NCI-H2107 treated with DMSO at 0.1 percent for 48 hours (cell line): ENCODE data around the gene PIGM.

Source experiments
- DNase-seq: peaks from one replicate; lab custom pipeline; 2025; ENCODE audit not compliant: unreplicated experiment; lab: John Stamatoyannopoulos, UW

The PIGM gene

DNA sequence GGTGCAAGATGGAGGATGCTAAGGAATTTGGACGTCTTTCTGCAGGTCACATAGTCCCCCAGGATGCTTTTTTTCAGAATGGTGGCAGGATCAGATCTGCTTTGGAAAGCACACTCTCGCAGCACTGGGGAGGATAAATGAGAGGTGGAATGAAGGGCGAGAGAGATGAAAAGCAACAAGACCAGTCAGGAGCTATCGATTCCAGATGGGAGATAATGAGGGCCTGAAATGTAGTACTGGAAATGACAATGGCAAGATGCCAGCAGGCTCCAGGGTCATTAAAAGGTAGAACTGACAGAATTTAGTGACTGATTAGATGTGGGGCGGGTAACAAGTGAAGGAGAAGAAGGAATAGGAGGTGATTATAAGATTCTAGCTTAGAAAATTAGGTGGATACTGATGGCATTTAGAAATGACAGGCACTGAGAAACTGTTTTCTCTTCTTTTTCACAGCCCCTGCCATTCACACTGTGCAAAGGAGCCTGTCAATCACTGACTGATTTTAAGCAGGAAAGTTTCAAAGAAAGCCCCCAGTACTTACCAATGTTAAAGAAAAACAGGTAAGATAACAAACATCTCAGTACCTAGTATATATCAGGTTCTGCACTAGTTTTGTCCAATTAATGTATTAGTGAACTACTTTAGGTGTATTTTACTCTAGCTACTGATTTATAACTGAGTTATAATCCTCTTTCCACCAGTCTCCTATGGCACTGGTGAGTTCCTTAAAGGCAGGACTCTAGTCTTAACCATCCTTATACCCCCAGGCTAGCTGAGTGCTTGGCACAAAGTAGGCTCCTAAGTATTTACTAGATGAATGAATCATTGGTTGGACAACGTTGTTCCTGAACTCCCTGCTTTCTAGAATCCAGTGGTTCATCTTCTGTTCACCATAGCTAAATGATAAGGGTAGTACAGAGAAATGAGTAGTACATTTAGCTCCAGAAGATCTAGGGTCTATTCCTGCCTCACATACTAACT lies 9.2 kb downstream of the PIGM start:
- DNase-seq, result no peak

- no peak for DNase-seq
Observed at GRCh38 chr1:160021376-160022074, 10.3 kb downstream of the PIGM start.

DNA sequence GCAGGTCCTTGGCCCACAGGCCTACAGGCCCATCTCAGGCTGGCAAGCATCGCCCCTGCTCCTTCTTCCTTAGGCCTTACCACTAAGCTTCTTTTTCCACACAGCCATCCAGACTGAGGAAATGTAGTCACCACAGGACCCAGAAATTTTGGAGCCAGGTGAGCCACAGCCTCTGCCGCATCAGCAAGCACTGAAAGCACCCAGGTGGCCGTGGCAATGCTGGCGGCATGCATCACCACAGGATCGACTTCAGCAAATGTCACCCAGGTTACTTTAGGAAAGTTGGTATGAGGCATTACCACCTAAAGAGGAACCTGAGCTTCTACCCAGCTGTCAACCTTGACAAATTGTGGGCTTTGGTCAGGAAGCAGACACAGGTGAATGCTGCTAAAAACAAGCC lies 11.6 kb downstream of the PIGM start:
- DNase-seq, result no peak

DNA sequence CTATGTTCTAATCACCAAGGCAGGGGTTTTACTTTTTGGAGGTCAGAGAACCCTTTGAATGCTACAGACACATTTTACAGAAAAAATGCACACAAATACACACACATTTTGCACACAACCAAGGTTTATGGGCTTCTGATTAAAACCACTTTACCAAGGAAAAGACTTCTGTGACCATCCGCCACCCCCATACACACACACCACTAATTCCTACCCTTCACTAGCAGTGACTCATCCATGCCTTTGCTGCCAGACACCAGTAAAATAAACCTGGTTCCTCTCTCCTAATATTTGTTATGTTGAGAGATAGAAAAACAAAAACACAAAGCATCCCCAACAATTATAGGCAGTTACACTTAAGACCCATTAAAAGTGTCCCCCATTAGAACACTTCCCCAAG lies 12.9 kb downstream of the PIGM start:
- DNase-seq, result no peak

- no peak for DNase-seq
Observed at GRCh38 chr1:160018347-160018746, 13.4 kb downstream of the PIGM start.

DNA sequence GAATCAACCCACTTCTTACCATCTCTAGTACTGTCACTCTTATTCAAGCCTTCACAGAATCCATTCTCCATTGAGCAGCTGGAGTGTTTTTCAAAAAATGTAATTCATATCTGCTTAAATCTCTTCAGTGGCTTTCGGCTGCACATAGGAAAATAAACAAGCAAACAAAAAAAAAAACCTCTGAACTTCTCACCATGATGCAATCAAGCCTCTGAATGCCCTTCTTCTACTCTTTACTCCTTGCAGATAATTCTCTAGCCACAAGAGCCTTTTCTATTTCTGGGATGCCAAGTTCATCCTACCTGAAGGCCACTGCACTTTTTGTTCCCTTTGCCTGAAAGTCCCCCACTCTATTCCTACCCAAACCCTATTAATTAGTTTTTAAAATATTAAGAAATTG lies 14.2 kb downstream of the PIGM start:
- no peak for DNase-seq

- DNase-seq, result no peak
Observed at GRCh38 chr1:160011781-160012180, 20.0 kb downstream of the PIGM start.

DNA sequence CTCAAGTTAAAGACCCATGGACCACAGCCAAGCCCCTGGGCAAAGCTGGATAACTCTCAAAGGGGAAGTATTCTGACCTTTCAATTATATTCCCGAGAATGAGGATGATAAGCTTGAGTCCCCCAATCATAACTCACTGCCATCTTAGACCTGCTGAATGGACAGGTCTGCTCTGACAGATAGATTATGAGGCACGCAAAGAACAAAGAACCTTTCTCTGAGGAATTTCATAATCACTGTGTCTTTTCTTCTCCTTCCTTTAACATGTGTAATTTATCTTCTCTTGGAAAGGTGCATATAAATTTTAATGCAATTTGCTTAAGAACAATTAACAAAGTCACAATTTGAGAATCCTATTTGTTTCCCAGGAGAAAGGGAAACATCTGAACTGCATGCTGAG lies 22.0 kb downstream of the PIGM start:
- DNase-seq, result no peak

GRCh38 chr1:160009081-160009480 lies 22.7 kb downstream of the PIGM start:
- no peak for DNase-seq

GRCh38 chr1:160007577-160008200 lies 24.1 kb downstream of the PIGM start:
- peak; percentile 16 for DNase-seq

- peak; percentile 75 for DNase-seq
Observed at GRCh38 chr1:160006312-160006940, 25.4 kb downstream of the PIGM start.

GRCh38 chr1:160005070-160005469 lies 26.7 kb downstream of the PIGM start:
- DNase-seq, result no peak

DNA sequence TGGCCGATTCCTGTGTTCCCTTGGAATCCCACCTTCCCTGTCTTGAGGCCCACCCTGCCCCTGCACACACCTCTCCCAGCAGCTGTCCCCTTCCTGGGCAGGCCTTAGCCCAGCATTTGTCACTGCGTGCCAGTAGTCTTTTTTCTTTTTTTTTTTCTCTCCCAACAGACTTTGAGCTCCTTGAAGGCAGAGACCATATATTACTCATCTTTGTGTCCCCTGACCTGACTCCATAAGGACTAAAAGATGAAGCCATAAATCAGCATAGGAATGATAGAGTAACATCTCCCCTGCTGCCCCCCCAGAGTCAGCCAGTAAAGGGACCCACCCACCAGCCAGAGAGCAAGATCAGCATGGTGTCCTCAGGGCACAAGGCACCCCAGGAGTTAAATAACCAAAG lies 27.4 kb downstream of the PIGM start:
- no peak for DNase-seq

GRCh38 chr1:160004001-160004400 lies 27.8 kb downstream of the PIGM start:
- no peak for DNase-seq

DNA sequence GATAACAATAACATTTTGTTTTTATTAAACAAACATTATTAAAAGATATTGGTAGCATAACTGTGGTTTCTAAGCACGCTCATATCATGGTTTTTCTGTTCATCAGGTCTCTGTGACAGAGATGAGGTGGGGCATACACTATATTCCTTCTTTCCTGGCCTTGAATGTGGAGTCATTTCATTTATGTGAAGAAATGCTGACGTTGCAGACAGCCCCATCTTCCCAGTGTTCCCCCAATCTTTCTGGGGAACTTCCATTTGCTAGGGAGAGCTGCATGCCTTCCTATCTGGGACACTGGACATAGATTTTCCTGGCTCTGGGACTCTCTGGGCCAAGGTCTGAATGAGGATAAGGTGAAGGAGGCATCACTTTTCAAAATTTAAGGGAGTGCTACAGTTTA lies 30.4 kb downstream of the PIGM start:
- no peak for DNase-seq

- no peak for DNase-seq
Observed at GRCh38 chr1:159999204-159999603, 32.6 kb downstream of the PIGM start.

DNA sequence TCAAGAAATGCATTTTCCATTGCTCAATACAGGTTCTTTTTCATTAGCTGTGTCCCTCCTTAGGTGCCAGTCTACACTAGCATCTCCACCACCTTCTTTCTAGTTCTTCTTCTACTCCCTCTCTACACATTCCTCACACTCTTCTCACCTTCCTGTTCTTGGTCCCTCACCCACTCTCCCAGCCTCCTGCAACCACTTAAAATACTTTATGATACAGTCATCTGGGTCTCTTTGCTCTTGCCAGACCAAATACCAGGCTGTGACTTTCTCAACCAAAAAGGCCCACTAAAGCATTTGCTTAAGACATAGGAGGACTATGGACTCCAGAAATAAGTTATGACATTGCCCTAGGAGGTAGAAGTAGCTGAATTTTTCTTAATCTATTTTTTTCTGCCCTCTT lies 35.1 kb downstream of the PIGM start:
- no peak for DNase-seq

DNA sequence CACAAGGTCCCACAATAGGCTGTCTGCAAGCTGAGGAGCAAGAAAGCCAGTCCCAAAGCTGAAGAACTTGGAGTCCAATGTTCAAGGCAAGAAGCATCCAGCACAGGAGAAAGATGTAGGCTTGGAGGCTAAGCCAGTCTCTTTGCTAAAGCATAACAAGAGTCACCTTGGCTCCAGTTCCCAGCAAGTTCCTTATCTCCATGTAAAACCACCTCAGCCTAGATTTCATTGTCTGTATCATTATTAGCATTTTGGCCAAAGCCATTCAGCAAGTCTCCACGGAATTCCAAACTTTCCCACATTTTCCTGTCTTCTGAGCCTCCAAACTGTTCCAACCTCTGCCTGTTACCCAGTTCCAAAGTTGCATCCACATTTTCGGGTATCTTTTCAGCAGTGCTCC lies 36.9 kb downstream of the PIGM start:
- no peak for DNase-seq

- no peak for DNase-seq
Observed at GRCh38 chr1:159993911-159994310, 37.9 kb downstream of the PIGM start.

DNA sequence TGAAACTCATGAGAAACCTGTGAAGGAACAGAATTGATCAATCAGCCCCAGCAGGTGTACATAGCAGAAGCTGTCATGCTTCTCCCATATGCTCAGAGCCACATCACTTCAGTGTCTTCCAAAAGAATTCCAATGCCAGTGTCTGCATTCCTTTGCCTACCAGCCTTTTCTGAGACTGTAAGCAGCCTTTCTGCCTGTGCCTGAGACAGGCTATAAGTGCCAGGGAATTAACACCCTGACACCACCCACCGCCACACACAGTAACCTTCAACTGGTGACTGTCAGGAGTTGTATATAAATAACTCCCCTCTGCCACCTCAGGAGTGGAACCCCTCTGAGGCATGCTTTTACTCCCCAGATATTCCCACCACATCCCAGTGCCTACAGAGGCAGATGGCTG lies 39.6 kb downstream of the PIGM start:
- no peak for DNase-seq

DNA sequence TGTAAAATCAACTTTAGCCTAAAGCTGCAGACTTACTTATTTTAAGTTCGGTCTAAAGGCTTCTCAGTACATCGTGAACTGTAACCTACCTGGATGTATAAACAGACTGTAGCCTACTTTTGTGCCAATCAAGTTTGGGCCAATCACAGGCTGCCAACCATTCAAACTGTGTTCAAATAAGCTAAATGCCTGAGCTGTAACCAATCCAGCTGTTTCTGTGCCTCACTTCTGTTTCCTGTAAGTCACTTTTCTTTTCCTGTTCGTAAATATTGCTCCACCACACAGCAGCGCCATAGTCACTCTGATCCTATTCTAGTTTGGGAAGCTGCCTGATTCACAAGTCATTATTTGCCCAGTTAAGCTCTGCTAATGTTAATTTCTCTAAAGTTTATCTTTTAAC lies 40.3 kb downstream of the PIGM start:
- no peak for DNase-seq
